ENCODE data around the gene SERPIND1.

Gene SERPIND1

DNA sequence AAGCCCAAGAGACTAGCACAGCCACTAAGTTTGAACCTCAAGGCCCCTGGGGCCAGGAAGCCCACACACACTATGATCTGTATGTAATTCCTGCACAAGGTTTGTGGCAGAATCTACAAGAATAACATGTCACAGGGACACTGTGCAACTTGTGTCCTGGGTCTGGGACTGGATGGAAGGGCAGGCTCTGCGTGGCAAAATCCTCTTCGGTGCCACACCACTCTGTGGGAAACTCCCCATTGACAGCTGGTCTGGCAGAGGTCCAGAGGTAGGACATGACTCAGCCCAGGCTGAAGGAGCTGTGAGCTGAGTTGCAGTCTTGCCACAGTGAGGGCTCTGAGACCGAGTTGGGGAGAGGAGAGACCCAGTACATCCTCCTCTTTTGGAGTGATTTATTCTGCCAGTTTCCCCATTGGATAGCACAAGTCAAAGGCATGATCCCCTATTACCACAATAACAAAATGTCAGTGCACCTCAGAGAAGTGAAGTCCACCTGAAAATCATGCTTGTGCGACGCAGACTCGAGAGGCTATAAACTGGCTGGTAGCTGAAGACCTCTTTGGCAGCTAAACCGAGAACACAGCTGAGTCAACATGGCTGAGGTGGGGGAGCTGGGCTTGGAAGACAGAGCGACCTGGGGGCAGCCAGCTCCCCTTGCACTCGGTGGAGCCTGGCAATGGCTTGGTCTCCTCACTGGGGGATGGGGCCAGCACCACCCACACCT, 23.3 kb upstream of the SERPIND1 start:
- peaks cover 67% of the 10 kb centered on the region for H3K36me3 ChIP-seq
- H3K4me3 ChIP-seq (ENCODE audit: low read depth, low read length), result no peak overlapping the region
- H3K27me3 ChIP-seq (ENCODE audit: insufficient read depth, low read depth, severe bottlenecking), result no peaks in the 10 kb centered on the region
- DNase-seq, result no peak
- TF ChIP-seq CTCF (IDR thresholded peaks at IDR 0.05; ENCODE audit: low read depth, low read length), result no peak
- no peaks in the 10 kb centered on the region for H3K9me3 ChIP-seq (ENCODE audit: severe bottlenecking)
- no peak overlapping the region for H3K27ac ChIP-seq

DNA sequence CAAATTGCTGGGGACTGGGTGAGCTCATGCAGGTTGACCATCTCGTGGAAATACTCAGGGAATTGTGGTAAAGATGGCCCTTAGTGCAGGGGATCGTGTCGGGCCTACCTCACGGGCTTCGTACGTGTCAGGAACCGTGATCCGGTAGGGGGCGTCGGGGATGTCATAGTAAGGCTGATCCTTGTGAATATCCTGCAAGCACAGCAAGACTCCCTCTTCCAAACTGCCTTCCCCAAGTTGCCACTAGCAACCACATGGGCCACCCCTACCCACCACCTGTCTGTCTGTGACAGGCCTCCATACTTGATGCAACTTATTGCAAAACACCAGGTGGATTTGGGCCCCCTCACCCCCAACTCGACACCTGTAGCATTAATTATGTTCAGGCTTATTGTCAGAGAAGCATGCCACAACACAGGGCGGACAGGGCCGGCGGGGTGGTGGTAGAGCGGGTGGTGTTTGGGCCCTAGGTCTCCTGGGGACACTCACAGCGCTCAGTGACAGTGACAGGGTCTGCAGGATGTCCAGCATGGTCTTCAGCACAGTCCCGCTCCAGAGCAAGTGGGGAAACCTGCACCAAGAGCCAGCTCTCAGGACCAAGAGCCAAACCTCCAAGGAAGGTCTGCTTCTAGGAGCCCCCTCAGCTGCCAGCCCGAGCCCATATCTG, 22.6 kb upstream of the SERPIND1 start:
- Histone ChIP-seq H3K4me3 (ENCODE audit: low read depth, low read length) (no peak overlapping the region), H3K9me3 (ENCODE audit: severe bottlenecking) (no peaks in the 10 kb centered on the region), H3K27ac (no peak overlapping the region), H3K27me3 (ENCODE audit: insufficient read depth, low read depth, severe bottlenecking) (no peaks in the 10 kb centered on the region), H3K36me3 (peaks cover 64% of the 10 kb centered on the region)
- peak; percentile 21 for DNase-seq
- TF ChIP-seq CTCF (IDR thresholded peaks at IDR 0.05; ENCODE audit: low read depth, low read length), result 0 out of 2 replicates have a peak, but pooled peaks have one; percentile 23

DNA sequence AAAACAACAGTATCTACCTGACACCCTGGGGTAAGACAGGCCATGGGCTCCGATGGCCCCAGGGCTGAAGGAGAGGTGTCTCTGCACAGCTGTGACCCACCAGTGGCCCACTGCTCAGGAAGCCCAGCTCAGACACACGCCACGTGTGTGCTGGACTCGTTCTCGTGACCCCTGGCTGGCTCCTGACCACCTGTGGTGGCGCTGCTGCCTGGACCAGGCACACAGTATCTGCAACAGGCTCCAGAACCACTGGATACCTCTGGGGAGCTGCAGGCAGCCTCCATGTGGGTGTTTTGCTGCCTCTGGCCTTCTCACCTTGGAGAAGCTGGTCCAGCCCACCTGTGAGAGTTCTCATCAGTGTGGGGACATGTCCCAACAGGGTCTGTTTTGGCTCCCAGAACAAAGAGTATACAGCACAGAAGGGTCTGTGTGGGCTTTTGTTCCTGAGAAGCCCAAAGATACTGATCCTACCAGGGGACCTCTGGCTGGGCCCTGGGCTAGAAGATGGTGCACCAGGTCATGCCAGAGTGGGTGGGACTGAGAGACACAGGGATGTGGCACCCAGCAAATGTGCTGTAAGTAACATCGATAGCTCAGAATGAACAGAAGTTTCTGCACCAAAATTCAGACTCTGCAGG, 21.7 kb upstream of the SERPIND1 start:
- H3K4me3 ChIP-seq (ENCODE audit: low read depth, low read length), result no peak overlapping the region
- H3K9me3 ChIP-seq (ENCODE audit: severe bottlenecking), result no peaks in the 10 kb centered on the region
- DNase-seq, result no peak
- no peak overlapping the region for H3K27ac ChIP-seq
- H3K27me3 ChIP-seq (ENCODE audit: insufficient read depth, low read depth, severe bottlenecking), result no peaks in the 10 kb centered on the region
- no peak for TF ChIP-seq CTCF (IDR thresholded peaks at IDR 0.05; ENCODE audit: low read depth, low read length)
- peaks cover 63% of the 10 kb centered on the region for H3K36me3 ChIP-seq

GRCh38 chr22:20752873-20753272, 21.0 kb upstream of the SERPIND1 start:
- Histone ChIP-seq H3K9me3 (ENCODE audit: severe bottlenecking) (no peaks in the 10 kb centered on the region), H3K27me3 (ENCODE audit: insufficient read depth, low read depth, severe bottlenecking) (no peaks in the 10 kb centered on the region), H3K36me3 (peaks cover 65% of the 10 kb centered on the region), H3K27ac (no peak overlapping the region), H3K4me3 (ENCODE audit: low read depth, low read length) (no peak overlapping the region)
- DNase-seq, result no peak
- TF ChIP-seq CTCF (IDR thresholded peaks at IDR 0.05; ENCODE audit: low read depth, low read length), result no peak

DNA sequence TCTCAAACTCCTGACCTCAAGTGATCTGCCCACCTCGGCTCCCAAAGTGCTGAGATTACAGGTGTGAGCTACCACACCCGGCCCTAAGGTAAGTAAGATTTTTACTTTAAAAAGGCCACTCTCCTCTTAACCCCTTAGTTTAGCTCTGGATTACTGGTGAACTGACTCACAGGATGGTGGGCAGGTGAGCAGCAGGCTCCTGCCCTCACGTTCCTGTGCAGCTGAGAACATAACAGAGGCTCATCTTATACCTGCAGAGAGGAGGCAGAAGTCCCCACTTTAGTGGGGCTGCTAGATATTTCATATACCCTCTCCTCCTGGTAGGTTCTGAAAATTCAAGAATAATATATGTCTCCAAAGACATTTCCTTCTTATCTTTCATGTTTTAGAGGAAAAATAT, 17.1 kb upstream of the SERPIND1 start:
- TF ChIP-seq CTCF (IDR thresholded peaks at IDR 0.05; ENCODE audit: low read depth, low read length), result no peak
- no peak overlapping the region for H3K27ac ChIP-seq
- DNase-seq, result no peak
- no peaks in the 10 kb centered on the region for H3K9me3 ChIP-seq (ENCODE audit: severe bottlenecking)
- peaks cover 44% of the 10 kb centered on the region for H3K36me3 ChIP-seq
- H3K27me3 ChIP-seq (ENCODE audit: insufficient read depth, low read depth, severe bottlenecking), result no peaks in the 10 kb centered on the region
- no peak overlapping the region for H3K4me3 ChIP-seq (ENCODE audit: low read depth, low read length)
